GM12891 (cell line): Measurements from ENCODE around the gene GAPT.

Source experiments
- POLR2A ChIP-seq: IDR thresholded peaks from 2 replicates; pipeline ENCODE4 v1.6.1; 2011; ENCODE audit warnings: low read depth, low read length, control low read depth
- POLR2AphosphoS5 ChIP-seq: IDR thresholded peaks from 2 replicates; pipeline ENCODE4 v1.6.1; 2011; ENCODE audit warnings: low read depth, low read length, control low read depth

DNA sequence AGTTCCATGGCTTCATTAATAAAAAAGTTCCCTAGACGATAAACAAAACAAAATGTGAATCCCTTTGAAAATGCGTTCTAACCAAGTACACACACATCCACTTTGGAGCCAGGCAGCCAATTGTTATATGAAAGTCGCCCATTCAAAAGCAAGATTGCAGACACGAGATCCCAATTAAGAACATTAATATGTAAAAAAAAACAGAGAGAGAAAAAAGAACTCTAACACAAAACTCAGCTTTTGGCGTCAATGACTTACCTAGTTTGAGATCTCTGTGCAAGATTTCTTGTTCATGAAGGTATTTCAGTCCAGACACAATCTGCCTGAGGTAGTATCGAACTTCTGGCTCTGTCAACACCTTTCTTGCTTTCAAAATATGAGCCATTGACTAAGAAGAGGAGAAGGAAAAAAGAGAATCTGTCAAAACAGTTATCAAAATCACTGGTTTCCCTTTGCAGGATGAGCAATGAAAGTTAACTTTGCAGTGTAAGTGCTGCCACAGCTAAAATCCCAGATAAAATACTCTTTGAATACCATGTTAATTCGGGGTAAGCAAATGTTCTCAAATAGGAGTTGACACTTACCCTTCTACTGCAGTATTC, 33.0 kb upstream of the GAPT start:
- TF ChIP-seq POLR2A = no peak
- TF ChIP-seq POLR2AphosphoS5 = no peak
